Measurements from ENCODE around the gene C16orf46.

- TF ChIP-seq CTCF (IDR thresholded peaks at IDR 0.05; ENCODE audit: low read depth, low read length) (no peak), EZH2phosphoT487 (IDR thresholded peaks at IDR 0.05; ENCODE audit: low read depth) (no peak)
These were observed 30.5 kb upstream of the C16orf46 start for GRCh38 chr16:81107511-81107910.
